ENCODE results near the gene LGSN.
A peak's percentile ranks its signal among the peaks of the same experiment; 100 is the strongest.

LGSN gene

GRCh38 chr6:63321821-63322220, 2.0 kb upstream of the LGSN start:
- no CpG with 5 or more reads among the region's 1 CpG for WGBS (ENCODE audit: extremely low coverage, insufficient coverage, low lambda C conversion rate)
- H2BK15ac ChIP-seq (replicated peaks; ENCODE audit: low read depth): no peak overlapping the region

GRCh38 chr6:63317641-63318040, 2.1 kb downstream of the LGSN start:
- no peak overlapping the region for H3K56ac ChIP-seq (ENCODE audit: low read length)
- peak overlapping the region; percentile 31 for H3K18ac ChIP-seq (ENCODE audit: low read length)
- no peak overlapping the region for H3K4ac ChIP-seq (ENCODE audit: low read depth, low read length)
- no peak overlapping the region for H3K4me2 ChIP-seq (ENCODE audit: low read length)
- H2AK5ac ChIP-seq (ENCODE audit: low read length): no peak overlapping the region
- H3K4me3 ChIP-seq (ENCODE audit: low read length): no peak overlapping the region
- no peaks in the 10 kb centered on the region for H3K4me1 ChIP-seq (ENCODE audit: control insufficient read depth, low read depth, low read length)
- H2BK15ac ChIP-seq (replicated peaks; ENCODE audit: low read depth): no peak overlapping the region
- H3K79me2 ChIP-seq (ENCODE audit: control insufficient read depth, insufficient read depth, low read length): no peaks in the 10 kb centered on the region
- H3K9ac ChIP-seq (ENCODE audit: low read length): no peak overlapping the region
- no peak overlapping the region for H3K23ac ChIP-seq (ENCODE audit: low read length)
- no peaks in the 10 kb centered on the region for H3K79me1 ChIP-seq (ENCODE audit: low read length)
- H2BK5ac ChIP-seq (ENCODE audit: low read length): no peak overlapping the region
- no peak overlapping the region for H2BK120ac ChIP-seq (ENCODE audit: low read depth, low read length)
- DNase-seq: no peak
- no peak overlapping the region for H3K27ac ChIP-seq (ENCODE audit: low read depth, low read length)
- no peaks in the 10 kb centered on the region for H3K36me3 ChIP-seq (ENCODE audit: control insufficient read depth, insufficient read depth, low read length)
- no peaks in the 10 kb centered on the region for H3K27me3 ChIP-seq (ENCODE audit: insufficient read depth, low read length, poor library complexity)
- no peak overlapping the region for H4K5ac ChIP-seq (ENCODE audit: low read length)
- H4K8ac ChIP-seq (ENCODE audit: low read depth, low read length): no peak overlapping the region
- WGBS (ENCODE audit: extremely low coverage, insufficient coverage, low lambda C conversion rate): no CpG with 5 or more reads among the region's 1 CpG

More at GRCh38 chr6:63321821-63322220, 2.0 kb upstream of the LGSN start:
- H2AK5ac ChIP-seq (ENCODE audit: low read length): no peak overlapping the region
- H3K4me3 ChIP-seq (ENCODE audit: low read length): no peak overlapping the region
- no peaks in the 10 kb centered on the region for H3K79me2 ChIP-seq (ENCODE audit: control insufficient read depth, insufficient read depth, low read length)
- H3K18ac ChIP-seq (ENCODE audit: low read length): no peak overlapping the region
- no peak overlapping the region for H4K8ac ChIP-seq (ENCODE audit: low read depth, low read length)
- no peak overlapping the region for H2BK5ac ChIP-seq (ENCODE audit: low read length)
- no peak overlapping the region for H3K4me2 ChIP-seq (ENCODE audit: low read length)
- no peak overlapping the region for H3K56ac ChIP-seq (ENCODE audit: low read length)
- no peaks in the 10 kb centered on the region for H3K79me1 ChIP-seq (ENCODE audit: low read length)
- H3K27ac ChIP-seq (ENCODE audit: low read depth, low read length): no peak overlapping the region
- H3K4me1 ChIP-seq (ENCODE audit: control insufficient read depth, low read depth, low read length): no peaks in the 10 kb centered on the region
- no peak overlapping the region for H3K9ac ChIP-seq (ENCODE audit: low read length)
- H3K23ac ChIP-seq (ENCODE audit: low read length): no peak overlapping the region
- H3K27me3 ChIP-seq (ENCODE audit: insufficient read depth, low read length, poor library complexity): no peaks in the 10 kb centered on the region
- no peak for DNase-seq
- H2BK120ac ChIP-seq (ENCODE audit: low read depth, low read length): no peak overlapping the region
- no peak overlapping the region for H4K5ac ChIP-seq (ENCODE audit: low read length)
- H3K4ac ChIP-seq (ENCODE audit: low read depth, low read length): no peak overlapping the region
- no peaks in the 10 kb centered on the region for H3K36me3 ChIP-seq (ENCODE audit: control insufficient read depth, insufficient read depth, low read length)

GRCh38 chr6:63316113-63316512, 3.7 kb downstream of the LGSN start:
- Histone ChIP-seq H3K27ac (ENCODE audit: low read depth, low read length) (no peak overlapping the region), H4K5ac (ENCODE audit: low read length) (no peak overlapping the region), H3K79me1 (ENCODE audit: low read length) (no peaks in the 10 kb centered on the region), H2AK5ac (ENCODE audit: low read length) (no peak overlapping the region), H3K56ac (ENCODE audit: low read length) (no peak overlapping the region), H3K4me2 (ENCODE audit: low read length) (no peak overlapping the region), H3K27me3 (ENCODE audit: insufficient read depth, low read length, poor library complexity) (no peaks in the 10 kb centered on the region), H3K4me3 (ENCODE audit: low read length) (no peak overlapping the region), H3K18ac (ENCODE audit: low read length) (no peak overlapping the region), H3K36me3 (ENCODE audit: control insufficient read depth, insufficient read depth, low read length) (no peaks in the 10 kb centered on the region), H3K4me1 (ENCODE audit: control insufficient read depth, low read depth, low read length) (no peaks in the 10 kb centered on the region), H2BK5ac (ENCODE audit: low read length) (no peak overlapping the region), H3K4ac (ENCODE audit: low read depth, low read length) (no peak overlapping the region), H4K8ac (ENCODE audit: low read depth, low read length) (no peak overlapping the region), H3K23ac (ENCODE audit: low read length) (no peak overlapping the region), H2BK15ac (replicated peaks; ENCODE audit: low read depth) (no peak overlapping the region), H3K79me2 (ENCODE audit: control insufficient read depth, insufficient read depth, low read length) (no peaks in the 10 kb centered on the region), H2BK120ac (ENCODE audit: low read depth, low read length) (no peak overlapping the region), H3K9ac (ENCODE audit: low read length) (no peak overlapping the region)
- DNase-seq: no peak
- WGBS (ENCODE audit: extremely low coverage, insufficient coverage, low lambda C conversion rate): no CpG with 5 or more reads among the region's 3 CpGs

GRCh38 chr6:63313111-63313510, 6.7 kb downstream of the LGSN start:
- Histone ChIP-seq H3K18ac (ENCODE audit: low read length) (no peak overlapping the region), H2AK5ac (ENCODE audit: low read length) (no peak overlapping the region), H4K5ac (ENCODE audit: low read length) (no peak overlapping the region), H3K4me1 (ENCODE audit: control insufficient read depth, low read depth, low read length) (no peaks in the 10 kb centered on the region), H2BK15ac (replicated peaks; ENCODE audit: low read depth) (no peak overlapping the region), H2BK120ac (ENCODE audit: low read depth, low read length) (no peak overlapping the region), H3K4me3 (ENCODE audit: low read length) (no peak overlapping the region), H3K36me3 (ENCODE audit: control insufficient read depth, insufficient read depth, low read length) (no peaks in the 10 kb centered on the region), H3K23ac (ENCODE audit: low read length) (no peak overlapping the region), H3K79me1 (ENCODE audit: low read length) (no peaks in the 10 kb centered on the region), H3K79me2 (ENCODE audit: control insufficient read depth, insufficient read depth, low read length) (no peaks in the 10 kb centered on the region), H3K56ac (ENCODE audit: low read length) (no peak overlapping the region), H2BK5ac (ENCODE audit: low read length) (no peak overlapping the region), H3K27me3 (ENCODE audit: insufficient read depth, low read length, poor library complexity) (no peaks in the 10 kb centered on the region), H3K27ac (ENCODE audit: low read depth, low read length) (no peak overlapping the region), H4K8ac (ENCODE audit: low read depth, low read length) (no peak overlapping the region), H3K4ac (ENCODE audit: low read depth, low read length) (no peak overlapping the region), H3K9ac (ENCODE audit: low read length) (no peak overlapping the region), H3K4me2 (ENCODE audit: low read length) (no peak overlapping the region)
- no peak for DNase-seq
- no CpG with 5 or more reads among the region's 2 CpGs for WGBS (ENCODE audit: extremely low coverage, insufficient coverage, low lambda C conversion rate)

GRCh38 chr6:63307581-63308246, 12.1 kb downstream of the LGSN start:
- Histone ChIP-seq H3K79me1 (ENCODE audit: low read length) (no peaks in the 10 kb centered on the region), H4K5ac (ENCODE audit: low read length) (no peak overlapping the region), H3K23ac (ENCODE audit: low read length) (no peak overlapping the region), H3K4me1 (ENCODE audit: control insufficient read depth, low read depth, low read length) (no peaks in the 10 kb centered on the region), H3K4ac (ENCODE audit: low read depth, low read length) (no peak overlapping the region), H3K79me2 (ENCODE audit: control insufficient read depth, insufficient read depth, low read length) (no peaks in the 10 kb centered on the region), H3K56ac (ENCODE audit: low read length) (no peak overlapping the region), H2BK120ac (ENCODE audit: low read depth, low read length) (no peak overlapping the region), H3K4me3 (ENCODE audit: low read length) (no peak overlapping the region), H3K4me2 (ENCODE audit: low read length) (no peak overlapping the region), H3K27me3 (ENCODE audit: insufficient read depth, low read length, poor library complexity) (no peaks in the 10 kb centered on the region), H3K36me3 (ENCODE audit: control insufficient read depth, insufficient read depth, low read length) (no peaks in the 10 kb centered on the region), H4K8ac (ENCODE audit: low read depth, low read length) (no peak overlapping the region), H3K18ac (ENCODE audit: low read length) (no peak overlapping the region), H2AK5ac (ENCODE audit: low read length) (no peak overlapping the region), H2BK5ac (ENCODE audit: low read length) (no peak overlapping the region), H3K27ac (ENCODE audit: low read depth, low read length) (no peak overlapping the region), H3K9ac (ENCODE audit: low read length) (no peak overlapping the region), H2BK15ac (replicated peaks; ENCODE audit: low read depth) (no peak overlapping the region)
- no CpG with 5 or more reads among the region's 3 CpGs for WGBS (ENCODE audit: extremely low coverage, insufficient coverage, low lambda C conversion rate)
- DNase-seq: peak; percentile 65

GRCh38 chr6:63306420-63306819, 13.4 kb downstream of the LGSN start:
- Histone ChIP-seq H3K4ac (ENCODE audit: low read depth, low read length) (no peak overlapping the region), H2BK5ac (ENCODE audit: low read length) (no peak overlapping the region), H3K4me2 (ENCODE audit: low read length) (no peak overlapping the region), H2AK5ac (ENCODE audit: low read length) (no peak overlapping the region), H4K5ac (ENCODE audit: low read length) (no peak overlapping the region), H3K56ac (ENCODE audit: low read length) (no peak overlapping the region), H3K79me1 (ENCODE audit: low read length) (no peaks in the 10 kb centered on the region), H3K4me1 (ENCODE audit: control insufficient read depth, low read depth, low read length) (no peaks in the 10 kb centered on the region), H3K9ac (ENCODE audit: low read length) (no peak overlapping the region), H3K23ac (ENCODE audit: low read length) (no peak overlapping the region), H3K18ac (ENCODE audit: low read length) (no peak overlapping the region), H3K4me3 (ENCODE audit: low read length) (no peak overlapping the region), H2BK120ac (ENCODE audit: low read depth, low read length) (no peak overlapping the region), H3K27ac (ENCODE audit: low read depth, low read length) (no peak overlapping the region), H3K79me2 (ENCODE audit: control insufficient read depth, insufficient read depth, low read length) (no peaks in the 10 kb centered on the region), H3K36me3 (ENCODE audit: control insufficient read depth, insufficient read depth, low read length) (no peaks in the 10 kb centered on the region), H2BK15ac (replicated peaks; ENCODE audit: low read depth) (no peak overlapping the region), H4K8ac (ENCODE audit: low read depth, low read length) (no peak overlapping the region), H3K27me3 (ENCODE audit: insufficient read depth, low read length, poor library complexity) (no peaks in the 10 kb centered on the region)
- no CpG with 5 or more reads among the region's 3 CpGs for WGBS (ENCODE audit: extremely low coverage, insufficient coverage, low lambda C conversion rate)
- DNase-seq: no peak
